Measurements from ENCODE around the gene SDE2.
"Not testable (repeated sequence)": the region's sequence is repeated elsewhere in the genome, so short reads cannot be mapped to it uniquely, and the experiment has no call there.

SDE2 gene

GRCh38 chr1:225975146-225975545, 24.0 kb downstream of the SDE2 start:
- not testable (repeated sequence) for DNase-seq (ENCODE audit: low read depth in 2 of 2)

GRCh38 chr1:225974454-225974853, 24.7 kb downstream of the SDE2 start:
- no peak for DNase-seq (ENCODE audit: low read depth in 2 of 2)

- no peak for DNase-seq (ENCODE audit: low read depth in 2 of 2)
Observed at GRCh38 chr1:225973158-225973557, 26.0 kb downstream of the SDE2 start.

GRCh38 chr1:225972344-225973152, 26.6 kb downstream of the SDE2 start:
- DNase-seq (ENCODE audit: low read depth in 2 of 2): no peak

- not testable (repeated sequence) for DNase-seq (ENCODE audit: low read depth in 2 of 2)
Observed at GRCh38 chr1:225970592-225971157, 28.5 kb downstream of the SDE2 start.

- not testable (repeated sequence) for DNase-seq (ENCODE audit: low read depth in 2 of 2)
Observed at GRCh38 chr1:225969751-225970150, 29.4 kb downstream of the SDE2 start.

GRCh38 chr1:225965231-225965630, 33.9 kb downstream of the SDE2 start:
- no peak for DNase-seq (ENCODE audit: low read depth in 2 of 2)

GRCh38 chr1:225963735-225964530, 35.2 kb downstream of the SDE2 start:
- no peak for DNase-seq (ENCODE audit: low read depth in 2 of 2)

- peak; percentile 20 to 57 for DNase-seq (ENCODE audit: low read depth in 2 of 2)
Observed at GRCh38 chr1:225962440-225962975, 36.6 kb downstream of the SDE2 start.

- DNase-seq (ENCODE audit: low read depth in 2 of 2): no peak
Observed at GRCh38 chr1:225961659-225962439, 37.3 kb downstream of the SDE2 start.

- DNase-seq (ENCODE audit: low read depth in 2 of 2): no peak
Observed at GRCh38 chr1:225958041-225958440, 41.1 kb downstream of the SDE2 start.

- no peak for DNase-seq (ENCODE audit: low read depth in 2 of 2)
Observed at GRCh38 chr1:225954753-225955152, 44.4 kb downstream of the SDE2 start.

- no peak for DNase-seq (ENCODE audit: low read depth in 2 of 2)
Observed at GRCh38 chr1:225953315-225953714, 45.8 kb downstream of the SDE2 start.

- DNase-seq (ENCODE audit: low read depth in 2 of 2): no peak
Observed at GRCh38 chr1:225950905-225951497, 48.1 kb downstream of the SDE2 start.

GRCh38 chr1:225949041-225949440, 50.1 kb downstream of the SDE2 start:
- no peak for DNase-seq (ENCODE audit: low read depth in 2 of 2)

- DNase-seq (ENCODE audit: low read depth in 2 of 2): no peak
Observed at GRCh38 chr1:225946803-225947202, 52.3 kb downstream of the SDE2 start.

- DNase-seq (ENCODE audit: low read depth in 2 of 2): no peak
Observed at GRCh38 chr1:225946082-225946620, 53.0 kb downstream of the SDE2 start.

GRCh38 chr1:225945564-225945963, 53.6 kb downstream of the SDE2 start:
- no peak for DNase-seq (ENCODE audit: low read depth in 2 of 2)

- no peak for DNase-seq (ENCODE audit: low read depth in 2 of 2)
Observed at GRCh38 chr1:225944951-225945350, 54.2 kb downstream of the SDE2 start.

- DNase-seq (ENCODE audit: low read depth in 2 of 2): no peak
Observed at GRCh38 chr1:225944387-225944786, 54.8 kb downstream of the SDE2 start.

GRCh38 chr1:225943582-225943981, 55.6 kb downstream of the SDE2 start:
- no peak for DNase-seq (ENCODE audit: low read depth in 2 of 2)

Measured in stimulated activated CD4-positive, alpha-beta T cell treated with anti-CD3 and anti-CD28 coated beads, Interleukin-15, amount 100 ng/mL, for 48 hours (primary cell).